GM23338 (cell line): ENCODE results near the gene TMEM165.

Source experiments
- CREB1 ChIP-seq: fragments of 250-450 bp; sonication (Bioruptor Pico); IDR thresholded peaks from 2 replicates; pipeline ENCODE4 v1.5.0; 2020; ENCODE audit warnings: low read depth, mild to moderate bottlenecking, moderate library complexity
- CTCF ChIP-seq, 2 experiments: fragments of 200-600 bp in 1 of 2; sonication (generic) in 1 of 2; conservative IDR thresholded peaks; 2 replicates each; pipeline versions ENCODE4 v1.5.1 to v1.6.1; 2016 to 2017; ENCODE audit warnings: antibody characterized with exemption in 2 of 2, low read depth in 2 of 2, mild to moderate bottlenecking in 2 of 2, moderate library complexity in 1 of 2
- EZH2 ChIP-seq: fragments of 200-600 bp; sonication (generic); IDR thresholded peaks from one replicate; pipeline ENCODE4 v1.8.0; 2017; ENCODE audit warnings: antibody characterized with exemption, mild to moderate bottlenecking, low read depth; ENCODE audit not compliant: unreplicated experiment
- EZH2phosphoT487 ChIP-seq: fragments of 200-600 bp; sonication (generic); IDR thresholded peaks from one replicate; pipeline ENCODE4 v1.8.1; 2018; ENCODE audit warnings: antibody characterized with exemption; ENCODE audit not compliant: unreplicated experiment
- JUNB ChIP-seq: IDR thresholded peaks from one replicate; pipeline ENCODE4 v1.6.1; 2016; ENCODE audit warnings: antibody characterized with exemption; ENCODE audit not compliant: unreplicated experiment
- NANOG ChIP-seq: IDR thresholded peaks from 2 replicates; pipeline ENCODE4 v1.6.1; 2016; ENCODE audit warnings: antibody characterized with exemption, borderline replicate concordance
- POLR2AphosphoS5 ChIP-seq: IDR thresholded peaks from 2 replicates; pipeline ENCODE4 v1.6.1; 2016; ENCODE audit warnings: antibody characterized with exemption, low read depth
- STAT1 ChIP-seq: IDR thresholded peaks from one replicate; pipeline ENCODE4 v1.6.1; 2016; ENCODE audit warnings: antibody characterized with exemption; ENCODE audit not compliant: unreplicated experiment
- ZNF114 ChIP-seq: fragments of 250-450 bp; sonication (Bioruptor Pico); IDR thresholded peaks from 2 replicates; pipeline ENCODE4 v1.5.0; 2020; ENCODE audit warnings: mild to moderate bottlenecking, moderate library complexity
- ZNF462 ChIP-seq: fragments of 250-450 bp; sonication (Bioruptor Pico); IDR thresholded peaks from 2 replicates; pipeline ENCODE4 v1.5.0; 2020; ENCODE audit warnings: mild to moderate bottlenecking, moderate library complexity
- TF ChIP-seq, protein P1 (sequence below): IDR thresholded peaks from one replicate; pipeline ENCODE4 v1.6.1; 2018; ENCODE audit warnings: antibody characterized with exemption; ENCODE audit not compliant: unreplicated experiment

DNA sequence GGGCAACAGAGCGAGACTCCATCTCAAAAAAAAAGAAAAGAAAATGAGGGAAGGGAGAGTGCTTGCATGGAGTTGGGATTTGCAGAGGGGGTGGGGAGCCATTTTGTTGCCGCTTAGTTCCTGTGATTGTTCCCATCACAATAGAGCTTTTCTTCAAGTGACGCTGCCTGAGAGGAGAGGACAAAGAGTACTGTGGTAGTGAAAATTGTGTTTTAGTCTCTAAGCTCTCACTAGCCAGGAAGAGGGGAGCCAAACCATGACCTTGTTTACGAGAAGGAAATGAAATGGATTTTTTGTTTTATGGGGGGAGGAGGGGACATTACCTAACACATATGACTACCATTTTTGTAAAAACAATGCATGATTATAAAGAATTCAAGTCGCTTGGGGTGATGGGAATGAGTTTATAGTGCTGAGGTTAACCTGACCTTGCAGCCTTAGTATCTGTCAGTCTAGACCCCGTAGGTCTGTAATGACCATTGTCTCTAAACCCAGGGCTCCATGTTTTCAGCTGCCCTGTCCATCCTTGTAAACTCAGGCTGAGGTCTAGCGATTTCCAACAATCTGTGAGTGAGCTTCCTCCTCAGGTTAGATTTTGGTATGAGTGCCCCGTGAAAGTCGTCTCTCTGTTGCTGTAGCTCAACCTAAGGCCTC is 30.9 kb upstream of the TMEM165 start:
- no peak for TF ChIP-seq CTCF (conservative IDR thresholded peaks at IDR 0.05; ENCODE audit: low read depth in 2 of 2)
- no peak for TF ChIP-seq EZH2
- no peak for TF ChIP-seq ZNF462
- no peak for TF ChIP-seq EZH2phosphoT487
- TF ChIP-seq POLR2AphosphoS5 = no peak
- TF ChIP-seq, protein P1, sequence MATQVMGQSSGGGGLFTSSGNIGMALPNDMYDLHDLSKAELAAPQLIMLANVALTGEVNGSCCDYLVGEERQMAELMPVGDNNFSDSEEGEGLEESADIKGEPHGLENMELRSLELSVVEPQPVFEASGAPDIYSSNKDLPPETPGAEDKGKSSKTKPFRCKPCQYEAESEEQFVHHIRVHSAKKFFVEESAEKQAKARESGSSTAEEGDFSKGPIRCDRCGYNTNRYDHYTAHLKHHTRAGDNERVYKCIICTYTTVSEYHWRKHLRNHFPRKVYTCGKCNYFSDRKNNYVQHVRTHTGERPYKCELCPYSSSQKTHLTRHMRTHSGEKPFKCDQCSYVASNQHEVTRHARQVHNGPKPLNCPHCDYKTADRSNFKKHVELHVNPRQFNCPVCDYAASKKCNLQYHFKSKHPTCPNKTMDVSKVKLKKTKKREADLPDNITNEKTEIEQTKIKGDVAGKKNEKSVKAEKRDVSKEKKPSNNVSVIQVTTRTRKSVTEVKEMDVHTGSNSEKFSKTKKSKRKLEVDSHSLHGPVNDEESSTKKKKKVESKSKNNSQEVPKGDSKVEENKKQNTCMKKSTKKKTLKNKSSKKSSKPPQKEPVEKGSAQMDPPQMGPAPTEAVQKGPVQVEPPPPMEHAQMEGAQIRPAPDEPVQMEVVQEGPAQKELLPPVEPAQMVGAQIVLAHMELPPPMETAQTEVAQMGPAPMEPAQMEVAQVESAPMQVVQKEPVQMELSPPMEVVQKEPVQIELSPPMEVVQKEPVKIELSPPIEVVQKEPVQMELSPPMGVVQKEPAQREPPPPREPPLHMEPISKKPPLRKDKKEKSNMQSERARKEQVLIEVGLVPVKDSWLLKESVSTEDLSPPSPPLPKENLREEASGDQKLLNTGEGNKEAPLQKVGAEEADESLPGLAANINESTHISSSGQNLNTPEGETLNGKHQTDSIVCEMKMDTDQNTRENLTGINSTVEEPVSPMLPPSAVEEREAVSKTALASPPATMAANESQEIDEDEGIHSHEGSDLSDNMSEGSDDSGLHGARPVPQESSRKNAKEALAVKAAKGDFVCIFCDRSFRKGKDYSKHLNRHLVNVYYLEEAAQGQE = no peak
- TF ChIP-seq NANOG = no peak
- TF ChIP-seq ZNF114 = no peak
- TF ChIP-seq STAT1 = no peak
- no peak for TF ChIP-seq CREB1 (CRISPR knock-in tag)
- no peak for TF ChIP-seq JUNB
